IPS DF 19.7 (cell line): ENCODE data around the gene ATL2.

Source experiments
- DNase-seq: peaks from one replicate; pipeline ENCODE4 v3.0.0-alpha.2; 2013; ENCODE audit warnings: low read depth, low spot score

The ATL2 gene

DNA sequence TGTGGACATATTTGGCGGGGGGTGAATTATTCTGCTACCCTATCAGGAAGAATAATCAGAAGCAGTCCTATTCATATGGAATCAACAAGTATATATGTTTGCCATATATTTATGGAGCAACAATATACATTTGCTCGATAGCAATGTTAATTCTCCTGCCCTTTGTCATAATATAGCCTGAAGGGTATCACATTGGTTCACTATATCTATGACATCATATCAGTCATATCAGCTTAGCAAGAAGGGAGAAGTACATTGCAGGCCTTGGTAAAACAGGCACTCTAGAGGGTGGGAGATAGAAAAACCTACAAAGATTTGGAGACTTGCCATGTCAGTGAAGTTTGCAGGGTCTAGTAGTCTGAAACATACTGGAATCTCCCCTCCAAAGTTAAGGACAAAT is 128.4 kb downstream of the ATL2 start:
- DNase-seq, result no peak

DNA sequence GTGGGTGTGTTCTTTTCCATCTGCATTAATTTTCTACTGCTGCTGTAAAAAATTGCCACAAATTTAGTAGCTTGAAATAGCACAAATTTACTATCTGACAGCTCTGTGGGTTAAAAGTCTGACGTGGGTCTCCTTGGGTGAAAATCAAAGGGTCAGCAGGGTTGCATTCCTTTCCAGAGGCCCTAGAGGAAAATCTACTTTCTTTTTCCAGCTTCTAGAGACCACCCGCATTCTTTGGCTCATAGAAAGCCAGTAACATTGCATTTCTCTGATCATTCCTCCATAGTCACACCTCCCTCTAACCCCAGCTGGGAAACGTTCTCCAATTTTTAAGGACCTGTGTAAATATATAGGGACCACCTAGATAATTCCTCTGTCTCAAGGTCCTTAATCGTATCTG is 128.8 kb downstream of the ATL2 start:
- DNase-seq, result no peak

DNA sequence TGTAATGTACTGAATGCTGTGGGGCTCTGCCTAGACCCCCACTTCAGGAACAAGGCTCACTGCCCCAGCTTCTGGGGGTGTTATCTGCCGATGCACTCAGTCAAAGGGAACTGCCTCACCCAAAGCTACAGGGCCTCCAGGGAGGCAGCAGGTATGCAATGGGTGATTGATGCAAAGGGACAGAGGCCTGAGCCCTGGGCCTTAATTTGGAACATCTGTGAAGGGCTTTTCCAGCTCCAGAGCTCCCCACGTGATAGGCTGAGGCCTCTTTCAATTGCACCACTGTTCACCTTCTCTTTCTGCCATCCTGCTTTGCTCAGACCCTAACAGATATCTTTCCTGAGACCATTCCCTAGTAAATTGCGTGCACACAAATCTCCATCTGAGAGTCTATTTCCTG is 131.0 kb downstream of the ATL2 start:
- DNase-seq, result no peak

DNA sequence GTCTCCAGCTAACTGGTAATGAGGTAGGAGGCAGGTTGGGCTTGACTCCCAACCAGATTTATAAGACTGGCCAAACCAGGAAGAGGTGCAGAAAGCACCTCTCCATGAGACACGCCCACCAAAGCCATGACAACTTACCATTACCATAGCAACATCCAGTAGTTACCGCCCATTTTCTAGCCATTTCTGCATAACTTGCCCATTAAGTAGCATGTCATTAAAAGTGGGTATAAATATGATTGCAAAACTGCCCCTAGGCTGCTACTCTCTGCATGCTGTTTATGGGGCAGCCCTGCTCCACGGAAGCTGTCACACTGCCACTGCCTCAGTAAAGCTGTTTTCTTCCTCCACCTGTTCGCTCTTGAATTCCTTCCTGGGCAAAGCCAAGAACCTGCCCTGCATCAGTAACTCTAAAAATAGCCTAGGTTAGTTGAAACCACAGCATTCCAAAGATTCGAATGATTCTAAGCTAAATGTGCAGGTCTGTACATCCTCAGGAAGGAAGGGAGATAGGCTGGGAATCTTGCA is 131.9 kb downstream of the ATL2 start:
- DNase-seq, result no peak

DNA sequence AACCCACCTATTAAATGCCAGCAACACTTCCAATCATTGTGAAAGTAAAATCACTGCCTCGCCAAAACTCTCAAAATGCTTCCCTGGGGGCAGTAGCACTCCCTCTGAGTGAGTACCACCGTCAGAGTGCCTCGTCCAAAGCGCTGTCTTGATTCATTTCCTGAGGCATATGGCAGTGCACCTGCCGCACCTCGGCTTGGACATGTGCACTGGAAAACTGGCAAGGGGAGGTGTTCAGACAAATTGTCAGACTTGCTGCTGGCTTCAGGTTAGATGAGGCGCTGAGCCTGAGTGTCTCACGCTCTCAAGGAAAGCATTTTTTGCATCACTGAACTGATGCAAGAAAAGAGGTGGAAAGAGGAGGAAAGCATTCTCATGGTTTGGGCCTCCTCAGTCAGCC is 132.8 kb downstream of the ATL2 start:
- DNase-seq, result no peak
